Fibroblast of mammary gland (primary cell): ENCODE data around the gene ABCG2.
A peak's percentile ranks its signal among the peaks of the same experiment; 100 is the strongest.

Experiments used
- DNase-seq: peaks from one replicate; pipeline ENCODE4 v3.0.0-alpha.2; 2010; ENCODE audit warnings: low read depth
- H3K4me3 ChIP-seq: 2 replicates; pipeline ENCODE4 v1.5.1; 2011; ENCODE audit warnings: low read depth, mild to moderate bottlenecking, low read length, moderate library complexity; ENCODE audit not compliant: control insufficient read depth
- CTCF ChIP-seq: conservative IDR thresholded peaks from 2 replicates; pipeline ENCODE4 v1.5.1; 2011; ENCODE audit warnings: low read depth, low read length, inconsistent platforms; ENCODE audit not compliant: control insufficient read depth, insufficient read depth

ABCG2 gene

DNA sequence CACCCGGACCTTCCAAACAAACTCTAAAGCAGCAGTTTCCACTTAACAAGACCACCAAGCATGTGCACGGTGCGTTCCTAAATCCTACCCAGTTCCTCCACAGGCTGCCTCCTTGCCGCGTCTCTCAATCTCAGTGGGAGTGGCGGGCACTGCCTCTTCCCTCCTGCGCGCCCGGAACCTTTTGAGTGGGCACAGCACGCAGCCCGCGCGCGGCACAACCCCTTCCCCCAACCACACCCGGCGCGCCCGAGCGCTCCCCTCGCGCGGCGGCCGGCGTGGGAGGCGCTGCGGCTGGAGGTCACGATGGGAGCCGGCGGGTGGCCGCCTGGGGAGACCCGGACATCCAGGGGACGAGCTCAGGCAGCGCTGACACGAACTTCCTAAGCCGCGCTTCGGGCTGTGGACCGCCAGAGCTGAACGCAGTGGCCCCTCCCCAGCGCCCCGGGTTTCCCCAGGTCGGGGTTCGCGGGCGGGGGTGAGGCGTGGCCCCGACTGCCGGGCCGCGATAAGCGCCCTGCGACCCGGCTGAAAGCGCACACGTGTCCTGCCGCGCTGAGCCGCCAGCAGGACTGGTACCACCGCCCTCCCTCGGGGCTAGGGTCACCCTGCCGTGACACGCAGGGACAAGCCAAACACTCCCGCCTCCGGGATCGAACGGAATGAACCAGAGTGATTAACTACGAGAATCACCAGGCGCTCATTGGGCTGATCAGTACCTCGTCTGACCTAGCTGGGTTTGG is at the start of gene ABCG2:
Gene ABCG2 (minus strand): TSS at position 151 of the 740 bp plus-strand sequence. CDS start 18,644 bp downstream, outside the sequence.
- peak; percentile 59 for DNase-seq
- H3K4me3 ChIP-seq: peak within 1 kb of the TSS; percentile 50

DNA sequence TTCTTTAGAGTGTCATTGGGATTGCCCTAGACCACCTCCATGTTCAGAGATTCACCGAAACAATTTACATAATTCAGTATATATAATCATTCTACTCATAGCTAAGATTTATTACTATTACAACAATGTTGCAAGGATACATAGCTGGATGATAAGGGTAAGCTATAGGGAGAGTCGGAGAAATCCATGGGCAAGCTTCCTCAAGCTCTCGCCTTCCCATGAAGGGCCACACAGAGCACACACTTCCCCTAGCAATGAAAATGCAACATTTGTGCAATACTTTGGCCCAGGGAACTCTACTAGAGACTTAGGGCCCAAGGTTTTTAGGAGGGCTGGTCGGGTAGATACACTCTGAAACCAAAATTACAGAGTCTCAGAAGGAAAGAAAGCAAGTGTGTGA is 49.7 kb upstream of the ABCG2 start:
- H3K4me3 ChIP-seq: no peak overlapping the region
- no peak for TF ChIP-seq CTCF
- DNase-seq: no peak

More for the DNA sequence above, at the start of gene ABCG2:
- TF ChIP-seq CTCF: no peak

DNA sequence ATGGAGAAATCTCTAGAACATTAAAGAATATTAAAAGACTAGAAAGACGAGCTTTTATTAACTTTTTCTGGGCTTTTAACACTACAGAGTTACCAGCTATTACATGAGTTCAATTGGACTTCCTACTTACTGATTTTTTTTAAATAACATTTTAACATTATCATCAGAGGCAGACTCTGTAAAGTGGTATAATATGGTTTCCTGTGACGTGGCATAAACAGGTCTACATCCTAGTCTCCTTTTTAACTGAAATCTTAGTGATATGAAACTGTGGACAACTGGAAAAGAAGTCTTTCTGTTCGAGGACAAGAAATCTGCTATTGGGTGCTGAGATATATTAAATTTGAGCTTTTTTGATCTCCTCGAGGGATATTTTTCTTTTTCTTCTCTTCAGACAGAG is 48.7 kb upstream of the ABCG2 start:
- no peak for TF ChIP-seq CTCF
- DNase-seq: no peak
- no peak overlapping the region for H3K4me3 ChIP-seq

DNA sequence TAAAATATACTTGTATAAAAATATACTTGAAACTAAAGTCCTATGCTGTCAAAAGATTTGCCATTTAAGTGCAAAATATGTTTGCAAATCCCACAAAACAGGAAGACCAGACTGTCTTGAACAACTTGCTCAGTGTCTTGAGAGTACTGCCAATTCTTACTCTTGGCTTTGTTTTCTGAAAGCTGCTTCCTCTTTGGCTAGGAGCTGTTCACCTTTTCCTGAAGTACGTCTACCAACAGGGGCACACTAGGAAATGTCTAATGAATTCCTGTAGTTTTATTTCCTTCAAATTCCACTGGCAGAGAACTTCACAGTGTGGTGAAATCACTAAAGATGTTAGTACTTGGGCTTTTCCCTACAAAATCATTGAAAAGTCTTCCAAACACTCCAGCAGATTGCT is 46.4 kb upstream of the ABCG2 start:
- no peak for TF ChIP-seq CTCF
- DNase-seq: no peak
- H3K4me3 ChIP-seq: no peak overlapping the region

DNA sequence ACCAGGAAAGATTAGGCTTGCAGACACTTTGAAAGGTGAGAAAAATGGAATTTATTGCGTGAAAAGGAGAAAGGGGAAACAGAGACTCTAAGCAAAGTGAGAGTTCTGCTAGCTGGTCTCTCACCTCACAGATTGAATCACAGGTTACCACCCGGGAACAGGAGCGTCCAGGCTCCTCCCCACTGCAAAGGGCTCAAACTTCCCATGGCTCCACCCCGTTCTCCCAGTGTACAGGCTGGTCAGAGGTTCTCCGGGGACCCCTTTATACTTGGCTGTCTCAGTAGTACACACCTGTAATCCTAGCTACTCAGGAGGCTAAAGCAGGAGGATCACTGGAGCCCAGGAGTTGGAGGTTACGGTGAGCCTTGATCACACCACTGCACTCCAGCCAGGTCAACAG is 44.0 kb upstream of the ABCG2 start:
- no peak for DNase-seq
- no peak overlapping the region for H3K4me3 ChIP-seq
- no peak for TF ChIP-seq CTCF

DNA sequence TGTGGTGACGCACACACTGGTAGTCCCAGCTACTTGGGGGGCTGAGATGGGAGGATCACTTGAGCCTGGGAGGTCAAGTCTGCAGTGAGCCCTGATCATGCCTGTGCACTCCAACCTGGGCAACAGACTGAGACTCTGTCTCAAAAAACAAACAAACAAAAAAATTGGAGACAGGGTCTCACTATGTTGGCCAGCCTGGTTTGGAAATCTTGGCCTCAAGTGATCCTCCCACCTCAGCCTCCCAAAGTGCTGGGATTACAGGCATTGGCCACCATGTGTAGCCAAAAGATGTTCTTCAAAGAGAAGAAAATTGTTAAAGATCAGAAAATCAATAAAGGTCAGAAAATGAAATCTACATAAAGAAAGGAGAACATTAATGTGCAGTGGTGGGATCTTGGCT is 41.7 kb upstream of the ABCG2 start:
- H3K4me3 ChIP-seq: no peak overlapping the region
- no peak for DNase-seq
- TF ChIP-seq CTCF: no peak
